GM23338 (cell line): Measurements from ENCODE around the gene AGBL4. TPM values are rescaled to one million over a fixed set of nuclear protein-coding genes. Genes with fewer than 3 reads are reported as not detected.

ENCODE experiments used
- ATAC-seq: fragments of 200-7000 bp; cut with Tn5 transposase; 3 replicates; pipeline ENCODE4 v1.9.1; 2020
- DNase-seq: peaks from one replicate; pipeline ENCODE4 v3.0.0-alpha.2; 2015; ENCODE audit warnings: low spot score
- H2AFZ ChIP-seq: fragments of 200-600 bp; sonication (generic); 2 replicates; pipeline ENCODE4 v1.8.0; 2016; ENCODE audit warnings: antibody characterized with exemption, mild to moderate bottlenecking, moderate library complexity
- H3F3A ChIP-seq: fragments of 200-600 bp; sonication (generic); replicated peaks from 2 replicates; pipeline ENCODE4 v1.8.0; 2017; ENCODE audit warnings: antibody characterized with exemption, mixed run types, low read depth
- H3K27ac ChIP-seq: fragments of 200-600 bp; sonication (generic); 2 replicates; pipeline ENCODE4 v1.6.1; 2016; ENCODE audit warnings: low read depth
- H3K27me3 ChIP-seq: fragments of 200-600 bp; sonication (generic); 2 replicates; pipeline ENCODE4 v1.8.0; 2016; ENCODE audit warnings: mild to moderate bottlenecking, mixed run types, moderate library complexity; ENCODE audit not compliant: insufficient read depth
- H3K36me3 ChIP-seq: fragments of 200-600 bp; sonication (generic); 2 replicates; pipeline ENCODE4 v1.8.0; 2016; ENCODE audit warnings: mild to moderate bottlenecking; ENCODE audit not compliant: insufficient read depth
- H3K4me1 ChIP-seq: fragments of 200-600 bp; sonication (generic); 2 replicates; pipeline ENCODE4 v1.8.0; 2016; ENCODE audit warnings: mild to moderate bottlenecking, moderate library complexity; ENCODE audit not compliant: insufficient read depth
- H3K4me2 ChIP-seq: fragments of 200-600 bp; sonication (generic); 2 replicates; pipeline ENCODE4 v1.7.1; 2017; ENCODE audit warnings: mixed run types
- H3K4me3 ChIP-seq: fragments of 200-600 bp; sonication (generic); 2 replicates; pipeline ENCODE4 v1.6.1; 2016; ENCODE audit warnings: mixed run types
- H3K79me2 ChIP-seq: fragments of 200-600 bp; sonication (generic); replicated peaks from 2 replicates; pipeline ENCODE4 v1.8.0; 2017; ENCODE audit warnings: mild to moderate bottlenecking; ENCODE audit not compliant: insufficient read depth
- H3K9me2 ChIP-seq: fragments of 200-600 bp; sonication (generic); 2 replicates; pipeline ENCODE4 v1.8.0; 2017; ENCODE audit not compliant: insufficient read depth
- H4K20me1 ChIP-seq: fragments of 200-600 bp; sonication (generic); replicated peaks from 2 replicates; pipeline ENCODE4 v1.8.0; 2017; ENCODE audit warnings: mild to moderate bottlenecking; ENCODE audit not compliant: insufficient read depth
- H3K27ac Mint-ChIP-seq: 2 replicates; pipeline ENCODE4 v1.8.0; 2020; ENCODE audit warnings: inconsistent platforms, mild to moderate bottlenecking, moderate library complexity, mixed read lengths
- H3K27me3 Mint-ChIP-seq: 3 replicates; pipeline ENCODE4 v1.8.0; 2022; ENCODE audit warnings: low read depth, mild to moderate bottlenecking, moderate library complexity, mixed read lengths, inconsistent platforms; ENCODE audit not compliant: insufficient read depth, poor library complexity
- H3K36me3 Mint-ChIP-seq: 3 replicates; pipeline ENCODE4 v1.8.0; 2021; ENCODE audit warnings: low read depth, mild to moderate bottlenecking, inconsistent platforms, moderate library complexity, mixed read lengths
- H3K4me1 Mint-ChIP-seq: 3 replicates; pipeline ENCODE4 v1.8.0; 2020; ENCODE audit warnings: mild to moderate bottlenecking, inconsistent platforms, mixed read lengths
- H3K4me3 Mint-ChIP-seq: 3 replicates; pipeline ENCODE4 v1.8.0; 2021; ENCODE audit warnings: moderate library complexity, mild to moderate bottlenecking, inconsistent platforms, mixed read lengths
- H3K9me3 Mint-ChIP-seq: 3 replicates; pipeline ENCODE4 v1.8.0; 2020; ENCODE audit warnings: moderate library complexity, mild to moderate bottlenecking, inconsistent platforms, mixed read lengths
- CREB1 ChIP-seq: fragments of 250-450 bp; sonication (Bioruptor Pico); IDR thresholded peaks from 2 replicates; pipeline ENCODE4 v1.5.0; 2020; ENCODE audit warnings: low read depth, mild to moderate bottlenecking, moderate library complexity
- EZH2 ChIP-seq: fragments of 200-600 bp; sonication (generic); IDR thresholded peaks from one replicate; pipeline ENCODE4 v1.8.0; 2017; ENCODE audit warnings: antibody characterized with exemption, mild to moderate bottlenecking, low read depth; ENCODE audit not compliant: unreplicated experiment
- EZH2phosphoT487 ChIP-seq: fragments of 200-600 bp; sonication (generic); IDR thresholded peaks from one replicate; pipeline ENCODE4 v1.8.1; 2018; ENCODE audit warnings: antibody characterized with exemption; ENCODE audit not compliant: unreplicated experiment
- JUNB ChIP-seq: IDR thresholded peaks from one replicate; pipeline ENCODE4 v1.6.1; 2016; ENCODE audit warnings: antibody characterized with exemption; ENCODE audit not compliant: unreplicated experiment
- NANOG ChIP-seq: IDR thresholded peaks from 2 replicates; pipeline ENCODE4 v1.6.1; 2016; ENCODE audit warnings: antibody characterized with exemption, borderline replicate concordance
- POLR2AphosphoS5 ChIP-seq: IDR thresholded peaks from 2 replicates; pipeline ENCODE4 v1.6.1; 2016; ENCODE audit warnings: antibody characterized with exemption, low read depth
- STAT1 ChIP-seq: IDR thresholded peaks from one replicate; pipeline ENCODE4 v1.6.1; 2016; ENCODE audit warnings: antibody characterized with exemption; ENCODE audit not compliant: unreplicated experiment
- ZNF114 ChIP-seq: fragments of 250-450 bp; sonication (Bioruptor Pico); IDR thresholded peaks from 2 replicates; pipeline ENCODE4 v1.5.0; 2020; ENCODE audit warnings: mild to moderate bottlenecking, moderate library complexity
- ZNF331 ChIP-seq: fragments of 250-450 bp; sonication (Bioruptor Pico); IDR thresholded peaks from 2 replicates; pipeline ENCODE4 v1.5.0; 2020; ENCODE audit warnings: low read depth, mild to moderate bottlenecking, moderate library complexity
- polyA plus RNA-seq: library from polyadenylated mRNA; unstranded; fragments of >200 nt; fragmentation: Nextera tagmentation; extraction: Ambion mirVana; gene quantifications from 2 replicates; pipeline ENCODE4 v1.2.1, GENCODE V29; 2016
- total RNA-seq: library from RNA; depleted of rRNA; stranded (reverse); fragments of >200 nt; shearing (Covaris generic); gene quantifications from 2 replicates; pipeline ENCODE4 v1.2.3, GENCODE V29; 2014
- TF ChIP-seq, protein P1 (sequence below): fragments of 250-450 bp; sonication (Bioruptor Pico); IDR thresholded peaks from 2 replicates; pipeline ENCODE4 v1.5.0; 2020; ENCODE audit warnings: mild to moderate bottlenecking, moderate library complexity
- TF ChIP-seq, protein P2 (sequence below): IDR thresholded peaks from 2 replicates; pipeline ENCODE4 v1.6.1; 2016; ENCODE audit warnings: antibody characterized with exemption
- TF ChIP-seq, protein P3 (sequence below): IDR thresholded peaks from one replicate; pipeline ENCODE4 v1.6.1; 2018; ENCODE audit warnings: antibody characterized with exemption; ENCODE audit not compliant: unreplicated experiment
- TF ChIP-seq, protein P4 (sequence below), 2 experiments: fragments of 200-600 bp in 1 of 2; sonication (generic) in 1 of 2; conservative IDR thresholded peaks; 2 replicates each; pipeline versions ENCODE4 v1.5.1 to v1.6.1; 2016 to 2017; ENCODE audit warnings: antibody characterized with exemption in 2 of 2, low read depth in 2 of 2, mild to moderate bottlenecking in 2 of 2, moderate library complexity in 1 of 2

AGBL4 gene
- total and polyA plus RNA-seq, 2 experiments from 2014 or later: 0.91 to 1.5 TPM

DNA sequence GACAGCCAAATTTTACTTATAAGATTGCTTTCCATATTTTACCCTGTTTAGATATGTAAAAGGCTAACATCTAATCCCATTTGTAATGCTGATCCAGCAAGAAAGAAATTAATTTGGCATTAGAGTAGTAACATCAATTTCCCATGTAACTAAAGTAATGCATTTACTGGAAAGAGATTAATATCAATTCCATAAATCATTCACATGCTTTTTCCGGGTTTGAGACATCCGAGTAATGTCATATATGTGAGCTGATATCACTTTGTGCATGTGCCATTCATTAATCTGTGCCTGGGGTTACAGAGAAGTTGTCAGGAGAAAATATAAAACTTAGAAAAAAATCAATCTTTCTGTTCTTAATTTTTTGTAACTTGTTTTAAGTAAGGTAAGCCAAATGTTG lies 206.1 kb downstream of the AGBL4 start:
- Histone ChIP-seq H3K27ac (no peak overlapping the region), H3K36me3 (peaks cover 15% of the 10 kb centered on the region; the same call in 1 of the 2 replicates), H3K27me3 (no peaks in the 10 kb centered on the region), H3K79me2 (no peaks in the 10 kb centered on the region), H3K4me2 (no peak overlapping the region), H3K4me3 (no peak overlapping the region), H3F3A (no peaks in the 10 kb centered on the region), H3K4me1 (no peaks in the 10 kb centered on the region), H2AFZ (no peak overlapping the region), H4K20me1 (no peaks in the 10 kb centered on the region), H3K9me2 (no peaks in the 10 kb centered on the region)
- peaks cover 97% of the 10 kb centered on the region for H3K9me3 Mint-ChIP-seq
- no peaks in the 10 kb centered on the region for H3K4me1 Mint-ChIP-seq
- no peaks in the 10 kb centered on the region for H3K27me3 Mint-ChIP-seq
- no peak for DNase-seq
- no peak overlapping the region for H3K4me3 Mint-ChIP-seq
- no peak overlapping the region for H3K27ac Mint-ChIP-seq
- ATAC-seq: no peak
- TF ChIP-seq JUNB (no peak), CREB1 (no peak), EZH2phosphoT487 (no peak), NANOG (no peak), ZNF114 (CRISPR knock-in tag) (no peak), STAT1 (no peak), EZH2 (no peak), POLR2AphosphoS5 (no peak), ZNF331 (CRISPR knock-in tag) (no peak)
- TF ChIP-seq, protein P1, sequence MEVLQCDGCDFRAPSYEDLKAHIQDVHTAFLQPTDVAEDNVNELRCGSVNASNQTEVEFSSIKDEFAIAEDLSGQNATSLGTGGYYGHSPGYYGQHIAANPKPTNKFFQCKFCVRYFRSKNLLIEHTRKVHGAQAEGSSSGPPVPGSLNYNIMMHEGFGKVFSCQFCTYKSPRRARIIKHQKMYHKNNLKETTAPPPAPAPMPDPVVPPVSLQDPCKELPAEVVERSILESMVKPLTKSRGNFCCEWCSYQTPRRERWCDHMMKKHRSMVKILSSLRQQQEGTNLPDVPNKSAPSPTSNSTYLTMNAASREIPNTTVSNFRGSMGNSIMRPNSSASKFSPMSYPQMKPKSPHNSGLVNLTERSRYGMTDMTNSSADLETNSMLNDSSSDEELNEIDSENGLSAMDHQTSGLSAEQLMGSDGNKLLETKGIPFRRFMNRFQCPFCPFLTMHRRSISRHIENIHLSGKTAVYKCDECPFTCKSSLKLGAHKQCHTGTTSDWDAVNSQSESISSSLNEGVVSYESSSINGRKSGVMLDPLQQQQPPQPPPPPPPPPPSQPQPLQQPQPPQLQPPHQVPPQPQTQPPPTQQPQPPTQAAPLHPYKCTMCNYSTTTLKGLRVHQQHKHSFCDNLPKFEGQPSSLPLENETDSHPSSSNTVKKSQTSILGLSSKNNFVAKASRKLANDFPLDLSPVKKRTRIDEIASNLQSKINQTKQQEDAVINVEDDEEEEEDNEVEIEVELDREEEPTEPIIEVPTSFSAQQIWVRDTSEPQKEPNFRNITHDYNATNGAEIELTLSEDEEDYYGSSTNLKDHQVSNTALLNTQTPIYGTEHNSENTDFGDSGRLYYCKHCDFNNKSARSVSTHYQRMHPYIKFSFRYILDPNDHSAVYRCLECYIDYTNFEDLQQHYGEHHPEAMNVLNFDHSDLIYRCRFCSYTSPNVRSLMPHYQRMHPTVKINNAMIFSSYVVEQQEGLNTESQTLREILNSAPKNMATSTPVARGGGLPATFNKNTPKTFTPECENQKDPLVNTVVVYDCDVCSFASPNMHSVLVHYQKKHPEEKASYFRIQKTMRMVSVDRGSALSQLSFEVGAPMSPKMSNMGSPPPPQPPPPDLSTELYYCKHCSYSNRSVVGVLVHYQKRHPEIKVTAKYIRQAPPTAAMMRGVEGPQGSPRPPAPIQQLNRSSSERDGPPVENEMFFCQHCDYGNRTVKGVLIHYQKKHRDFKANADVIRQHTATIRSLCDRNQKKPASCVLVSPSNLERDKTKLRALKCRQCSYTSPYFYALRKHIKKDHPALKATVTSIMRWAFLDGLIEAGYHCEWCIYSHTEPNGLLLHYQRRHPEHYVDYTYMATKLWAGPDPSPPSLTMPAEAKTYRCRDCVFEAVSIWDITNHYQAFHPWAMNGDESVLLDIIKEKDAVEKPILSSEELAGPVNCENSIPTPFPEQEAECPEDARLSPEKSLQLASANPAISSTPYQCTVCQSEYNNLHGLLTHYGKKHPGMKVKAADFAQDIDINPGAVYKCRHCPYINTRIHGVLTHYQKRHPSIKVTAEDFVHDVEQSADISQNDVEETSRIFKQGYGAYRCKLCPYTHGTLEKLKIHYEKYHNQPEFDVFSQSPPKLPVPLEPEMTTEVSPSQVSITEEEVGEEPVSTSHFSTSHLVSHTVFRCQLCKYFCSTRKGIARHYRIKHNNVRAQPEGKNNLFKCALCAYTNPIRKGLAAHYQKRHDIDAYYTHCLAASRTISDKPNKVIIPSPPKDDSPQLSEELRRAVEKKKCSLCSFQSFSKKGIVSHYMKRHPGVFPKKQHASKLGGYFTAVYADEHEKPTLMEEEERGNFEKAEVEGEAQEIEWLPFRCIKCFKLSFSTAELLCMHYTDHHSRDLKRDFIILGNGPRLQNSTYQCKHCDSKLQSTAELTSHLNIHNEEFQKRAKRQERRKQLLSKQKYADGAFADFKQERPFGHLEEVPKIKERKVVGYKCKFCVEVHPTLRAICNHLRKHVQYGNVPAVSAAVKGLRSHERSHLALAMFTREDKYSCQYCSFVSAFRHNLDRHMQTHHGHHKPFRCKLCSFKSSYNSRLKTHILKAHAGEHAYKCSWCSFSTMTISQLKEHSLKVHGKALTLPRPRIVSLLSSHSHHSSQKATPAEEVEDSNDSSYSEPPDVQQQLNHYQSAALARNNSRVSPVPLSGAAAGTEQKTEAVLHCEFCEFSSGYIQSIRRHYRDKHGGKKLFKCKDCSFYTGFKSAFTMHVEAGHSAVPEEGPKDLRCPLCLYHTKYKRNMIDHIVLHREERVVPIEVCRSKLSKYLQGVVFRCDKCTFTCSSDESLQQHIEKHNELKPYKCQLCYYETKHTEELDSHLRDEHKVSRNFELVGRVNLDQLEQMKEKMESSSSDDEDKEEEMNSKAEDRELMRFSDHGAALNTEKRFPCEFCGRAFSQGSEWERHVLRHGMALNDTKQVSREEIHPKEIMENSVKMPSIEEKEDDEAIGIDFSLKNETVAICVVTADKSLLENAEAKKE: no peak
- TF ChIP-seq, protein P2, sequence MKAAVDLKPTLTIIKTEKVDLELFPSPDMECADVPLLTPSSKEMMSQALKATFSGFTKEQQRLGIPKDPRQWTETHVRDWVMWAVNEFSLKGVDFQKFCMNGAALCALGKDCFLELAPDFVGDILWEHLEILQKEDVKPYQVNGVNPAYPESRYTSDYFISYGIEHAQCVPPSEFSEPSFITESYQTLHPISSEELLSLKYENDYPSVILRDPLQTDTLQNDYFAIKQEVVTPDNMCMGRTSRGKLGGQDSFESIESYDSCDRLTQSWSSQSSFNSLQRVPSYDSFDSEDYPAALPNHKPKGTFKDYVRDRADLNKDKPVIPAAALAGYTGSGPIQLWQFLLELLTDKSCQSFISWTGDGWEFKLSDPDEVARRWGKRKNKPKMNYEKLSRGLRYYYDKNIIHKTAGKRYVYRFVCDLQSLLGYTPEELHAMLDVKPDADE: no peak
- TF ChIP-seq, protein P3, sequence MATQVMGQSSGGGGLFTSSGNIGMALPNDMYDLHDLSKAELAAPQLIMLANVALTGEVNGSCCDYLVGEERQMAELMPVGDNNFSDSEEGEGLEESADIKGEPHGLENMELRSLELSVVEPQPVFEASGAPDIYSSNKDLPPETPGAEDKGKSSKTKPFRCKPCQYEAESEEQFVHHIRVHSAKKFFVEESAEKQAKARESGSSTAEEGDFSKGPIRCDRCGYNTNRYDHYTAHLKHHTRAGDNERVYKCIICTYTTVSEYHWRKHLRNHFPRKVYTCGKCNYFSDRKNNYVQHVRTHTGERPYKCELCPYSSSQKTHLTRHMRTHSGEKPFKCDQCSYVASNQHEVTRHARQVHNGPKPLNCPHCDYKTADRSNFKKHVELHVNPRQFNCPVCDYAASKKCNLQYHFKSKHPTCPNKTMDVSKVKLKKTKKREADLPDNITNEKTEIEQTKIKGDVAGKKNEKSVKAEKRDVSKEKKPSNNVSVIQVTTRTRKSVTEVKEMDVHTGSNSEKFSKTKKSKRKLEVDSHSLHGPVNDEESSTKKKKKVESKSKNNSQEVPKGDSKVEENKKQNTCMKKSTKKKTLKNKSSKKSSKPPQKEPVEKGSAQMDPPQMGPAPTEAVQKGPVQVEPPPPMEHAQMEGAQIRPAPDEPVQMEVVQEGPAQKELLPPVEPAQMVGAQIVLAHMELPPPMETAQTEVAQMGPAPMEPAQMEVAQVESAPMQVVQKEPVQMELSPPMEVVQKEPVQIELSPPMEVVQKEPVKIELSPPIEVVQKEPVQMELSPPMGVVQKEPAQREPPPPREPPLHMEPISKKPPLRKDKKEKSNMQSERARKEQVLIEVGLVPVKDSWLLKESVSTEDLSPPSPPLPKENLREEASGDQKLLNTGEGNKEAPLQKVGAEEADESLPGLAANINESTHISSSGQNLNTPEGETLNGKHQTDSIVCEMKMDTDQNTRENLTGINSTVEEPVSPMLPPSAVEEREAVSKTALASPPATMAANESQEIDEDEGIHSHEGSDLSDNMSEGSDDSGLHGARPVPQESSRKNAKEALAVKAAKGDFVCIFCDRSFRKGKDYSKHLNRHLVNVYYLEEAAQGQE: no peak
- TF ChIP-seq, protein P4, sequence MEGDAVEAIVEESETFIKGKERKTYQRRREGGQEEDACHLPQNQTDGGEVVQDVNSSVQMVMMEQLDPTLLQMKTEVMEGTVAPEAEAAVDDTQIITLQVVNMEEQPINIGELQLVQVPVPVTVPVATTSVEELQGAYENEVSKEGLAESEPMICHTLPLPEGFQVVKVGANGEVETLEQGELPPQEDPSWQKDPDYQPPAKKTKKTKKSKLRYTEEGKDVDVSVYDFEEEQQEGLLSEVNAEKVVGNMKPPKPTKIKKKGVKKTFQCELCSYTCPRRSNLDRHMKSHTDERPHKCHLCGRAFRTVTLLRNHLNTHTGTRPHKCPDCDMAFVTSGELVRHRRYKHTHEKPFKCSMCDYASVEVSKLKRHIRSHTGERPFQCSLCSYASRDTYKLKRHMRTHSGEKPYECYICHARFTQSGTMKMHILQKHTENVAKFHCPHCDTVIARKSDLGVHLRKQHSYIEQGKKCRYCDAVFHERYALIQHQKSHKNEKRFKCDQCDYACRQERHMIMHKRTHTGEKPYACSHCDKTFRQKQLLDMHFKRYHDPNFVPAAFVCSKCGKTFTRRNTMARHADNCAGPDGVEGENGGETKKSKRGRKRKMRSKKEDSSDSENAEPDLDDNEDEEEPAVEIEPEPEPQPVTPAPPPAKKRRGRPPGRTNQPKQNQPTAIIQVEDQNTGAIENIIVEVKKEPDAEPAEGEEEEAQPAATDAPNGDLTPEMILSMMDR (conservative IDR thresholded peaks at IDR 0.05; ENCODE audit: low read depth in 2 of 2): no peak
- peaks cover 7% of the 10 kb centered on the region; the same call in 1 of the 3 replicates for H3K36me3 Mint-ChIP-seq
